Dermis microvascular lymphatic vessel endothelial cell (primary cell): ENCODE measurements around the gene GALNT9. TPM values are rescaled to one million over a fixed set of nuclear protein-coding genes. Genes with fewer than 3 reads are reported as not detected.
"Not testable (repeated sequence)": the region's sequence is repeated elsewhere in the genome, so short reads cannot be mapped to it uniquely, and the experiment has no call there.

Experiments
- DNase-seq, 2 donors: peaks; one replicate each; pipeline versions ENCODE4 v3.0.0 to v3.0.0-alpha.2; 2010; ENCODE audit warnings: low read depth in 2 of 2
- total RNA-seq: library from RNA; depleted of rRNA; stranded (reverse); fragments of >200 nt; gene quantifications from 2 replicates; pipeline ENCODE4 v1.2.1, GENCODE V29; 2014

The GALNT9 gene
- total RNA-seq, 1 donor from 2014 or later, result under 0.01 TPM

GRCh38 chr12:132201391-132202120 lies 127.8 kb downstream of the GALNT9 start:
- no peak for DNase-seq

- DNase-seq, result no peak
Measured at GRCh38 chr12:132200800-132201199, 128.6 kb downstream of the GALNT9 start.

GRCh38 chr12:132199526-132200319 lies 129.7 kb downstream of the GALNT9 start:
- no peak for DNase-seq

- DNase-seq, result no peak
Measured at GRCh38 chr12:132199101-132199500, 130.3 kb downstream of the GALNT9 start.

GRCh38 chr12:132197581-132198354 lies 131.6 kb downstream of the GALNT9 start:
- no peak for DNase-seq

- DNase-seq, result no peak
Measured at GRCh38 chr12:132196873-132197390, 132.5 kb downstream of the GALNT9 start.

GRCh38 chr12:132196038-132196872 lies 133.1 kb downstream of the GALNT9 start:
- no peak for DNase-seq

- DNase-seq, result not testable (repeated sequence)
Measured at GRCh38 chr12:132195242-132195641, 134.1 kb downstream of the GALNT9 start.

- DNase-seq, result no peak
Measured at GRCh38 chr12:132194556-132194955, 134.8 kb downstream of the GALNT9 start.

GRCh38 chr12:132194056-132194455 lies 135.3 kb downstream of the GALNT9 start:
- DNase-seq, result no peak

GRCh38 chr12:132191715-132192553 lies 137.5 kb downstream of the GALNT9 start:
- DNase-seq, result no peak

- DNase-seq, result no peak
Measured at GRCh38 chr12:132190834-132191500, 138.4 kb downstream of the GALNT9 start.

- DNase-seq, result no peak
Measured at GRCh38 chr12:132190012-132190755, 139.2 kb downstream of the GALNT9 start.

- DNase-seq, result peak; percentile 10 to 59
Measured at GRCh38 chr12:132189378-132190011, 139.9 kb downstream of the GALNT9 start.

- no peak for DNase-seq
Measured at GRCh38 chr12:132188916-132189325, 140.5 kb downstream of the GALNT9 start.

- no peak for DNase-seq
Measured at GRCh38 chr12:132188451-132188901, 140.9 kb downstream of the GALNT9 start.

- no peak for DNase-seq
Measured at GRCh38 chr12:132187646-132188450, 141.5 kb downstream of the GALNT9 start.
